HG03064 (cell line): ENCODE results near the gene C4orf17.
A peak's percentile ranks its signal among the peaks of the same experiment; 100 is the strongest.

ENCODE experiments used
- ATAC-seq: cut with Tn5 transposase; IDR thresholded peaks from one replicate; pipeline ENCODE4 v1.9.1; 2021; ENCODE audit warnings: low read depth; ENCODE audit not compliant: unreplicated experiment

C4orf17 gene

DNA sequence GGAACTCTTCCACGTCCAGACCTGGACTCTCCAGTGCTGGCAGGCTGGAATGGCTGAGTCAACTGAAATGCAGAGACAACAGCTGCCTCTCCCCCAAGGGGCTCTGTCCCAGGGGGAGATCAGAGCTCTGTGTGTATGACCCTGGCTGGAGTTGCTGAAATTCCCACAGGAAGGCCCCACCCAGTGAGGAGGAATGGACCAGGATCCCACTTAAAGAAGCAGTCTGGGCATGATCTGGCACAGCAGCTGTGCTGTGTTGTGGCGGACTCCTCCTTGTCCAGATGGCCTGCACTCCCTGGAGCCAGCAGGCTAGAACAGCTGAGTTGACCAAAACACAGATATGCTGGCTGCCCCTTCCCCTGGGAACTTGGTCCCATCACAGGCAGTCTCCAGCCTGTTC is 25.4 kb downstream of the C4orf17 start:
- no peak for ATAC-seq

DNA sequence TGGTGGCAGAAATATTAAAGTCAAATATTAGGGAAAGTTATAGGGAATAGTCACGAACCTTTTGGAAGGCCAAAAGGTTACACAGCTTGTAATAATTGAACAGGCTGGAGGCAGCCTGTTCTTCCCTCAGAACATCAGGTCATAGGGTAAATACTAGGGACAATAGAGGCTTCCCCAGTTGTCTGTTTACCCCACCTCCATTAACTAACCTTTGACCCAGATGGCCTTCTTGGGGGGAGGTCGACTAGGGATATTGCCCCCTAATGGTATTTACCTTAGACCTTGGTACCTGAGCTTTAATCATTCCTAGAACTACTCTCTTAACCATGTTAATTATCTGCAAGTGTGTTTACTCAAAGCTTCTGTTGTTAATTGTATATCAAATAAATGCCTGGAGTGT is 26.0 kb downstream of the C4orf17 start:
- no peak for ATAC-seq

DNA sequence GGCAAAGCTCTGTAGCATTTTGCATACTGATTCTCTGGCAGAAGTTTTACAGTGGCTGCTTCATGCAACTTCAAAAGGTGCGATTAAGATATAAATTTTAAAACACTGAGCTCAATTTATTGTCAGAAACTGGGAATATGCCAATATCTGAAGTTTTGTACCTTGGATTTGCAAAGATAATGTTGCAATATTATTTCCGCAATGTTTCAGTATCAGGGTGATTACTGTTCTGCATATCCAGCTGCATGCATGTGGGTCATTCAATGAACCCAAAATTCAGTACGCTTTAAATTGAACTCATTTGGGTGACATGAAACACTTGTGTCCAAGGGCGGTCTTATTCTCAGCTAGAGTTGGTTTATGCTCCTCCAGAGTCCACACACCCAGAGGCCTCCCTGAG is 26.9 kb downstream of the C4orf17 start:
- ATAC-seq, result no peak

DNA sequence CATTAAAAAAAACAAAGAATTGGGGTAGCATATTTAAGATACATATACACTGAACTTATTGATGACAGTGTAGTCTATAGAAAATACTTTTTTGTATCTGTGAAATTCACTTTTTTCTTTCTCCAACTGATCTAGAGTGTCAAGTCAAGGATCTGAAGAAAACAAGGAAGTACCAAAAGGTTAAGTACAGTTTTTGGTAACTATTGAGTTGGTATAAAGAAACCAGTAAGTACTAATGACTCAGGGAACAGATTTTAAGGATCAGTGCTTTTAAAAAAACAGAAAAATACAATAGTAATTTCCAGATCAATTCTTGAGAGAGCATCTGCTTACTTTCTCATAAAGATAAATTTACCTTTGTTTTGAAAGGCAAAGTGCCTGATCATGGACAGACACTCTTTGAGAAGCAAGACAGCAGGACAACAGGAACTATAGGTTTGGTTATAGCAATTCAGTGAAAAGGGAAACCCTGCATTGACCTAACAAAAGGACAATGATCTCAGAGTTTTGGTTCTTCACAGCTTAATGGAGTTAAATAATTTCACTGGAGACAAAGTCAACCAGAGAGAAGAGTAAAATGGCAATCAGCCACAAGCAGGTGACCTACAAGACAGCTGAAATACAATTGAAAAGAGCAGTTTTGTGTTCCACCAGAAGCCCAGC is 29.6 kb downstream of the C4orf17 start:
- no peak for ATAC-seq

DNA sequence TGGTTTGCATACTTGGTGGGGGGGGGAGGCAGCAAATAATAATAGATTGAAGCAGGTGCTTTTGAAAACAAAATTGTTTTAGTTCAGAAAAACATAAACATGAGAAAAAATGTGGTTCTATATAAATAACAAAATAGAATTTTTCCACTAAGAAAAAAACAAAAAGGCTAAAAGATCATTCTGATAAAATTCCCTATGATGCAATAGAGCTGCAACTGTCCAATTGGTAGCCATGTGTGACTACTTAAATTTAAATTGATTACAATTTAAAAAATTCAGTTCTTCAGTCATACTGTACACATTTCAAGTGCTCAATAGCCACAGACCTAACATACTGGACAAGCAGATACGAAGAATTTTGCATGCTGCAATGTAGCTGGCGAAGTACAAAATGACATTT is 42.1 kb downstream of the C4orf17 start:
- no peak for ATAC-seq

DNA sequence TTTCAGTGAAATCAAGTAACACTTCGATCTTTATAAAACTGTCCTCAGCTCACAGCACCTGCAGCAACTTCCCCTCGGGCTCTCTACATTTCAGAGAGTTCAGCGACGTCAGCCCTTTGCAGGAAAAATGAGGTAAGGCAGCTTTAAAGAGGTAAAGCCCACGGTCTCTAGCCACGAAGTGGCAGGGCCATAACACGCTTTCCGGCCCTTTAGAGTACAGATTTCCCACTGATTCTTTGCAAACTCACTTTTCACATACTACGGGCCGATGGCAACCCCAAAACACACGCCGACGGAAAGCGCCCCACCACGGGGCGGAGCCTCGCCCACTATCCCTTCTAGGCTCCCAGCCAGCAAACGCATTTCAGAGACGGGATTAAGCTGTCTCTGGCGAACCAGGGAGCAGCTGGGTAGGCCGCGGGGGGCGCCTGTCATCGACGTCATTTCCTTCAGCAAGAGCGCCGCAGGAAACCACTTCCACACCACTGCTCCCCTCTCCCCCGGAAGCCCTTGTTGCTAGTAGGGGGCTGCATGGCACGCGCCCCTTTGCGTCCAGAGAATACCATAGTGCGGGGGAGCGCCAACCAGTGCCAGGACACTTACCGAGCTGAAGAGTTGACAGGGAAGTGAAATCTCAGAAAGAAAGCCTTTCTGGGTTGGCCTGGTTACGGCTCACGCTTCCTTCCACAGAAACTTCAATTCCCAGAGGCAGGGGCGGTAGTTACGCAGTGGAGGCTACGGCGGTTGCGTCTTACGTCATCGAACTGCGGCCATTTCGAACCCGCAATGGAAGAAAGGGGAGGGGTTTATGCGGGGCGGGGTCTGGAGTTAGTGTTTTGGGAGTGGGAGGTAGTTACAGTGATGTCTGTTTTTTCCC is 52.7 kb downstream of the C4orf17 start, which contains the start of gene TRMT10A:
Gene TRMT10A (minus strand): TSS at position 730 of the 877 bp plus-strand sequence. CDS start 4,701 bp downstream, outside the sequence.
- peak; percentile 98 for ATAC-seq

DNA sequence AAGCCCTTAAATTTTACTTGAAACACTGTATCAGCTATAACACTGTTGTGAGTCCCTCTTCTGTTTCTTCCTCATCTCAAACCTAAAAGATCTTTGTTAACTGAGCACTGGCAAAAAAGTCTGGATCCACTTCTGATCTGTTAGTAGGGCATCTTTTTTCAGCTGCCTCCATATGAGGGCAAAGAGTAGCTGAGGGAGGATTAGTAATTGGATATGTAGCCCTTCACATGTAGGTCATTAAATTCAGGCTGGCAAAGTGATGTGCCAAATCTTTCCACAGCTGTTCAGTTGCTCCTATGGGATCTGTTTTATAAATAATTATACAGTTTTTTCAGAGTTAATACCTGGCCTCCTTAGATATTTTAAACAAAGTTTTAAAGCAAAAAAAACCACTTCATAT is 54.1 kb downstream of the C4orf17 start:
- no peak for ATAC-seq

DNA sequence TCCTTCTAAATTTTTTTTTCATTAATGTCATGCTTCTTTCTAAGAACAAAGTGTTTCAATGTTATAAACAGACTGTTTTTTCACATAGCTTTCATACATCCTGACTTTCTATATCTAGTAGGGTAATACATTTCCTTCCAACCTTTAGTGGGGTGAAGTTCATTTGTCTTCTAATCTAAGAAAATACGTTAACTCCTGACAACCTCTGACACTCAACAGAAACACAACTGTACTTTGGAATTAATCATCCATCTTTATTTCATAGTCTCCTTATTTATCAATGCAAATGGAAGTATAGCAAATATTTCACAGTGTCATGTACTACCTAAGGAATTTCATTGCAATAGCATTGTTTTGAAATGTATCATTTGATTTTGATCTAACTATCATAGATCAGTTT is 61.1 kb downstream of the C4orf17 start:
- no peak for ATAC-seq

DNA sequence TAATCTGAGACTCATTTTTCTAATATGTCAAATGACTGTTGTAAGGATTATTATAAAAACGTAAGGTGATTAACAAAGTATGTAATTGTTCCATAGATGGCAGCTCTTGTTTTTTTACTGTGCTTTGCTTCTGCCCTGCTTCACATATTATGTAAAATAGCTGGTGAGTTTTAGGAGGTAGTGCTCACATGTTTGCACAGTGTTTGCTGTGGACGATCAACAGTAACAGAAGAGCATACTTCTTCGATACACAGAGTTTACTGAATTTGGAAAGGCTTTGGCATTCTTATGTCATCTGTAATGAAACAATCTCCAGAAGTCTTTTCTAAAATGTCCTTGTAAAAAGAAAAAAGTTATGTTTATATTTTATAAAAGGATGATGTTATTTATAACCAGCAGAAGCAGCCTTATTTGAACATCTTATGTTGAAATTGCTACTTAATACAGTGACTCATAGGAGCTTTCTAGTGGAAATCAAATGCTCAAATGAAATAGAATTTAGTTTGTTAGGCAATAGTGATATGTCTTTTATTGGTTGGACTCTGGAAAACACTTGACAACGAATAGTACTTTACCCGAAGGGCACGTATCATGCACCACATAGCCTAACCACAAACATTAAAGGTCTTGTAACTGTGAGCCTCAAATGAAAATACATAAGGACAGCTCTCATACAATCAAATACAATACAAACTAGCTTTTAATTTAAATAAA is 61.9 kb downstream of the C4orf17 start:
- no peak for ATAC-seq

DNA sequence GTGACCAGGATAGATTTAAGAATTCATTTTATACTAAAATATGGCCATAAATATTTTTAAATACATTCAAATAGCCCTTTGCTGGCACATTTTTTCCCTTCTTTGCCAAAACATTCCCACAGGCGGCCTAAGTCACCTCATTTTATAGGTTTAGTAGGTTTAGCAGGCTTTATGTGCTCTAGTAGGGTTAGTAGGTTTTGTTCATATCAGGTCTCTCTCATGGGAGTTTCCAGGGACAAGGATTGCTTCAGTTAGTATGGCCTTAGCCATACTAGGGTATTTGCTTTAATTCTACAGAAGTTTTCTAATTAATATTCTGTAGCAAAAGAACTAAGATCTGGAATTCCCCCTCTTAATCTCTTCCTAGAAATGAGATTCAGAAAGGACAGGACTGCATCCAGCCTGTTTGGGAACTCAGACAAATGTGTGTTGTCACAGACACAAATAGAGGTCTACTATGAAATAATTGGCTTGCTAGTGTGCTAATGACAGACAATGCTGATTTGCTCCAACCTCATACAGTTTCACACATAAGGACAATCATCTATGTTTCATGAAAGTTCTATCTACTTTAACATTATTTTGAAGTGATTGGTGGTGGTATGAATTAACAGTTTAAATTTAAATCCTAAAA is 63.0 kb downstream of the C4orf17 start:
- ATAC-seq, result no peak

DNA sequence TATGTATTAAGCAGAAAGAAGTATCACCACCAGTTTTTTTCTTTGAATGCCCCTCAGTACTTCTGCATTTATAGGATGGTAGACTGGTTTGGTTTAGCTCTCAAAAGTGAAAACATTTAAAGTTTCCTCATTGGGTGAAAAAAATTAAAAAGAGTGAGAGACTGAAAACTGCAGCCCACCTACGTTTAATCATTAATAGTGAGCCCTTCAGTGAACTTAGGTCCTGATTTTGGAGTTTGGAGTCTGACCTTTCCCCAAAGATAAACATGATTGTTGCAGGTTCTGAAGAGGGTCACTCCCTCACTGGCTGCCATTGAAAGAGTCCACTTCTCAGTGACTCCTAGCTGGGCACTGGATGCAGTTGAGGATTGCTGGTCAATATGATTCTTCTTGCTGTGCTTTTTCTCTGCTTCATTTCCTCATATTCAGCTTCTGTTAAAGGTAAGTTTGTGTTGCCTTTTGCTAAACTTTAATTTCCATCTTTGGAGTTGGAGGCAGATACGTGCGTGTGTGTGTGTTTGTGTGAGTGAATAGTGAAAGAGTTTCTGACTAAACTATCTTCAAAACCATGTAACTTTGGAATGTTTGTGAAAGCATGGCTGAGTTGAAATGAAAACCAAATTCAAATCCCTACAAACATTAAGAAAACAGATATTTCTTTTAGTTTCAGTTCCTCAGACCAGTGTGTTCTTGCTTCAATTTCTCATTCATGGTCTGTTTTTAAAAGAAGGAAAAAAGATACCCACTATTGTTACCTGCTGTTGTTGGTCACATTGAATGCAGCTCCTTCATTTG is 63.9 kb downstream of the C4orf17 start, which contains the start of gene MTTP:
Gene MTTP (plus strand): TSS at position 295 of the 795 bp plus-strand sequence. CDS start 86 bp downstream, at position 381.
- ATAC-seq, result no peak

DNA sequence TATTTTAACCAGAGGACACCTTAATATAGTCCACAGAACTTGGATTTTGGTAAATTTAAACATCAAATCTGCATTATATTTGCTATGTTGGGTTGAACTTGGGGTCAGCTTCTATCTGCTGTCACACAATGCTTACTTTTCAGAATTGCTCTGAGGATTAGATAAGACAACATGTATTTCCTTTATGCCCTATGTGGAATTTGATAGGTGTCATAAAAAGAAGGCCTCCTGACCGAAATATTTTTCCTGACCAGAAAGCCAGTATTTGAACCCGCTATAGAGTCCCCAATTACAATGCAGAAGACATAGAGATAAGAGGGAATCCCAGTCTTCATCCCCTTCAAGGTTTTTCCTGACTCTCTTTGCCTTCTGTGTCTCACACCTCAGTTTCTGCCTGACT is 67.9 kb downstream of the C4orf17 start:
- ATAC-seq, result no peak

DNA sequence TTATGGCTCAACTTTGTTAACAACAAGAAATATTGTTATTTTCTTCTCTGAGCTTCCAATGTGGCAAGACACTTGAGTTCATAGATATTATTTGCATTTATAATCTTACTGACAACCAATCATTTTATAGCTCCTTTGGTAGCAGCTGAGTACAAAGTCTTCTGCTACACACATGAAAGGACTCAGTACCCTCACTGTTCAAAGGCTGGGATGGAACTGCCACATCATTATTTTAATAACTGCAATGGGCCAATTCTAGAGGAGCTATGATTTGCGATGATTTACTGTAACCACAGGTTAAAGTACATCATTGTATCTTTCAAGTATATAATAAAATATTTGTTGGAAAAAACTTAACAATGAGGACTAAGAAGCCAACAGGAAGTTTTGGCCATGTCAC is 74.7 kb downstream of the C4orf17 start:
- no peak for ATAC-seq

DNA sequence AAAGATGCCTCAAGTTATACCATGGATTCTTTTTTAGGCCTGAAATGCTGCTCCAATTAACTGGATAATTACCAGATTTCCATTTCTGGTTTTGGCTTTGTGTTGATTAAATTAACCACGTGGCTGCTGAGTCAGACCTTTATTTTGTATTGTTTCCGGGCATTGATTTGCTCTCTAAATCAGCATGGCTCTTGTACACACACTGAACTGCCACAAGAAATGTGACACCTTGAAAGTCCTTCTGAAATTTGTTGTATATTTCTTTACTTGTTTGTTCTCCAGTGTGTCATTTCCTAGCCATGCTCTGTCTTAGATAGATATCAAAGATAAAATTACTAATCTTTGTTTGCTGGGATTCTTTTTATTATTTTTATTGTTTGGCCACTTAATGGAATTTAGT is 75.5 kb downstream of the C4orf17 start:
- no peak for ATAC-seq

DNA sequence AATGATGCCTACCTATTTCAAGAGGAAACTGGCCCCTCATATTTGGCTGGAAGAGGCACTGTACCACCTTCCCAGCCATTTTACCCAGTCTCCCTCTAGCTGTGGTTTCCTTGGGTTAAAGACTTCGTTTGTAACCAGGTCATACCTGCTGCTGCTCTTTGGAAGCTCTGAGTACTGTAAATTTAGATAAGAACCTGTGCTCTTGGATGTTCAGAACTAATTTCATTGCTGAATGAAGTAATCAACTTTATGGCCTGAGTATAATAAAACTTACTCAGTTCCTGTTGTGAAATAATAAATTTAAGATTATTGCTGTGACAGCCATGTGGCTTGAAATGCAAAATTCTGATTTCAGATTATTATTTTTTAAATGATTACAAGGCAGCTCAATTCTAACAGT is 76.0 kb downstream of the C4orf17 start:
- ATAC-seq, result no peak

DNA sequence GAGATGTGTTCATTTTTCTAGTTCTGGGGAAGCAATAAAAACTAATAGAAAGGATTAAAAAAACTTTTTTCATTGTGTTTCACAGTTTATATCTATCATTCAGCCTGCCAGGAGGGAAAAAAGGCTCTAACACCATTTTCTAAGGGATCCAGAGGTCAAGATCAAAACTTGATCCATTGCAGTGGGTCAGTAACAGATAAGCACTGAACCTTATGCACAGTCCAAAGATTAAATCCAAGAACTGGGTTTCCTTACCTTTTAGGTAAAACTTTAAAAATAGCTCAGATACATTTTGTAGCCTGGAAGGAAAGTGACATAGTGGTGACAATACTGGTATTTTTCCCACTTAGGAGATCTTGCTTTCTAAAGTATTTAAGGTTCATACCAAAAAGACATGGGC is 76.5 kb downstream of the C4orf17 start:
- no peak for ATAC-seq

DNA sequence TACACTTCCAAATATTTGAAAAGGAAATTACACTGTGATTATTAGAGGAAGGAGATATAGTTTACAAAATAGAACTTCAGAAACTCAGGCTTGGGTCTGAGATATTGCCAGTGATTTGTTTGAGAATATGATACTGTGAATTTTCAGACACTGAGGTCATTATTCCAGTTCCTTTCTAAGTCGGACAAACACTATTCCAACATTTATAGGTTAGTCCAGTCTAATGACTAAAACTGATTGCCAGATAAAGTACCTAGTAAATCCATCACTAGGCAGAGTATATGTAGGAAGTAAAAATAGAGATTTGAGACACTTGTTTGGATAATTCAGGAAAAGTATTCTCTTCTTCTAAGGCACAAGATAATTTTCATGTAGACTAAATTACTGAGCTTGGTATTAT is 77.0 kb downstream of the C4orf17 start:
- ATAC-seq, result no peak

DNA sequence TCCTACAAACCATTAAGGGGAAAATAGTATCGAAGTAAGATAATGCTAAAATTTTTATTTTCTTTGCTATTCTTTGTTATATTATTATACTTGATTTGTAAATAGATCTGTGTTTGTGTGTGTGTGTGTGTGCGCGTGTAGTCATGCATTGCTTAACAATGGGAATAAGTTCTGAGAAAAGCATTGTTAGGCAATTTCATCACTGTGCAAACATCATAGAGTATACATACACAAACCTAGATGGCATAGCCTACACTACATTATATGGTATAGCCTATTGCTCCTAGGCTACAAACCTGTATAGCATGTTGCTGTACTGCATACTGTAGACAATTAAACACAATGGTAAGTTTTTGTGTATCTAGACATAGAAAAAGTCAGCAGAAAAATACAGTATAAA is 80.9 kb downstream of the C4orf17 start:
- no peak for ATAC-seq
